Measurements from ENCODE around the gene GNMT.
"Not testable (repeated sequence)": the region's sequence is repeated elsewhere in the genome, so short reads cannot be mapped to it uniquely, and the experiment has no call there.

GNMT gene

GRCh38 chr6:42978487-42978838 is 17.9 kb downstream of the GNMT start:
- peak; percentile 58 for DNase-seq (ENCODE audit: low spot score)

- peak; percentile 91 for DNase-seq (ENCODE audit: low spot score)
Observed at GRCh38 chr6:42978839-42979522, 18.4 kb downstream of the GNMT start, which contains the start of gene PEX6. PEX6 (minus strand) TSS chr6:42979181; CDS start chr6:42979150, 31 bp downstream.

GRCh38 chr6:42979523-42980177 is 19.1 kb downstream of the GNMT start:
- DNase-seq (ENCODE audit: low spot score), result peak; percentile 49

- no peak for DNase-seq (ENCODE audit: low spot score)
Observed at GRCh38 chr6:42981836-42982235, 21.3 kb downstream of the GNMT start.

- peak; percentile 97 for DNase-seq (ENCODE audit: low spot score)
Observed at GRCh38 chr6:42984001-42984923, 23.7 kb downstream of the GNMT start, which contains the start of gene PPP2R5D. PPP2R5D (plus strand) TSS chr6:42984570; CDS start chr6:42984678, 108 bp downstream.

GRCh38 chr6:42984924-42985475 is 24.4 kb downstream of the GNMT start:
- peak; percentile 28 for DNase-seq (ENCODE audit: low spot score)

GRCh38 chr6:42987533-42988451 is 27.2 kb downstream of the GNMT start:
- no peak for DNase-seq (ENCODE audit: low spot score)

- peak; percentile 44 for DNase-seq (ENCODE audit: low spot score)
Observed at GRCh38 chr6:42988486-42989020, 28.0 kb downstream of the GNMT start.

GRCh38 chr6:42989923-42990322 is 29.4 kb downstream of the GNMT start:
- DNase-seq (ENCODE audit: low spot score), result no peak

- DNase-seq (ENCODE audit: low spot score), result no peak
Observed at GRCh38 chr6:42993445-42993844, 32.9 kb downstream of the GNMT start.

- DNase-seq (ENCODE audit: low spot score), result no peak
Observed at GRCh38 chr6:42996513-42996912, 36.0 kb downstream of the GNMT start.

GRCh38 chr6:42998205-42998604 is 37.7 kb downstream of the GNMT start:
- not testable (repeated sequence) for DNase-seq (ENCODE audit: low spot score)

GRCh38 chr6:43001843-43002242 is 41.3 kb downstream of the GNMT start:
- no peak for DNase-seq (ENCODE audit: low spot score)

- no peak for DNase-seq (ENCODE audit: low spot score)
Observed at GRCh38 chr6:43005844-43006243, 45.3 kb downstream of the GNMT start.

- DNase-seq (ENCODE audit: low spot score), result no peak
Observed at GRCh38 chr6:43006251-43006650, 45.7 kb downstream of the GNMT start.

- DNase-seq (ENCODE audit: low spot score), result no peak
Observed at GRCh38 chr6:43007126-43007525, 46.6 kb downstream of the GNMT start.

GRCh38 chr6:43009124-43009523 is 48.6 kb downstream of the GNMT start:
- DNase-seq (ENCODE audit: low spot score), result peak; percentile 50

GRCh38 chr6:43011207-43011606 is 50.7 kb downstream of the GNMT start:
- no peak for DNase-seq (ENCODE audit: low spot score)

- DNase-seq (ENCODE audit: low spot score), result no peak
Observed at GRCh38 chr6:43012364-43012763, 51.8 kb downstream of the GNMT start.

- DNase-seq (ENCODE audit: low spot score), result no peak
Observed at GRCh38 chr6:43013097-43013842, 52.7 kb downstream of the GNMT start.

Data from AG20443 (cell line).